ENCODE results near the gene TEX29. TPM values are rescaled to one million over a fixed set of nuclear protein-coding genes. Genes with fewer than 3 reads are reported as not detected.

TEX29 gene
- total RNA-seq, 4 donors from 2014 or later, result not detected

DNA sequence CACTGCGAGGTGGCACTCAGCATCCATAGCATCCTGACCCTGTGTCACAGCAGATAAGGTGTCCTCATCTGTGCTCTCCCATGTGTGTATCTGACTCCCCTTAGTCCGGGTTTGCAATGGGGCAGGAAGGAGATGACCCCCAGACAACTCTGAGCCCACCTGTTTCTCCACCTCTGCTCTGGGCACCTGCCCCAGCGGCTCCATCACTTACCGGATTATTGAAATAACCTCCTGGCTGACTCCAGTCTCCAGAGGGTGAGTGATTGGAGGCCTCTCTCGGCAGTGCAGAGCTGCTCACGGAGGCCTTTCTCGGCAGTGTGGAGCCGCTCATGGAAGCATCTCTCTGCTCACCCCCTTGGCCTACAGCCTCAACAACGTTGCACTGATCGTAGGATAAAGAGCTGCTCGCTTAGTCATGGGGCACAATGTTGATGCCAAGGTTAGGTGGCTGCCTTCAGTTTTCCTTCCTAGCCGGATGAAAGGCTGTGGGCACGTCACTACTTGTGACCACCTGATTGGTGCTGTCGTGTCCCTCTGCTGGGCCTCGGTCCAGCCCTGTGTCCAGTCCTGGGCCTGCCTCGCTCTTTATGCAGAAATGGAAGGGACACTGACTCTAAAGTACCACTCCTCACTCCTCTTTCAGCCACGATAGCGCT lies 67.6 kb downstream of the TEX29 start:
- H3K27me3 ChIP-seq, result no peaks in the 10 kb centered on the region
- 79 to 82% methylated on average over 17 to 18 of the region's 18 CpGs for WGBS, 2 donors
- DNase-seq, result no peak
- no peaks in the 10 kb centered on the region for H3K9me3 ChIP-seq
- no peaks in the 10 kb centered on the region for H3K4me1 ChIP-seq
- intact Hi-C loops (cut with DNase I), result no loop called here
- no peak for TF ChIP-seq POLR2A (IDR thresholded peaks at IDR 0.05)
- no peak for TF ChIP-seq CTCF (IDR thresholded peaks at IDR 0.05)
- H3K27ac ChIP-seq, result no peak overlapping the region
- no peaks in the 10 kb centered on the region for H3K36me3 ChIP-seq
- H3K4me3 ChIP-seq (replicated peaks in 1 of 3), result no peak overlapping the region

DNA sequence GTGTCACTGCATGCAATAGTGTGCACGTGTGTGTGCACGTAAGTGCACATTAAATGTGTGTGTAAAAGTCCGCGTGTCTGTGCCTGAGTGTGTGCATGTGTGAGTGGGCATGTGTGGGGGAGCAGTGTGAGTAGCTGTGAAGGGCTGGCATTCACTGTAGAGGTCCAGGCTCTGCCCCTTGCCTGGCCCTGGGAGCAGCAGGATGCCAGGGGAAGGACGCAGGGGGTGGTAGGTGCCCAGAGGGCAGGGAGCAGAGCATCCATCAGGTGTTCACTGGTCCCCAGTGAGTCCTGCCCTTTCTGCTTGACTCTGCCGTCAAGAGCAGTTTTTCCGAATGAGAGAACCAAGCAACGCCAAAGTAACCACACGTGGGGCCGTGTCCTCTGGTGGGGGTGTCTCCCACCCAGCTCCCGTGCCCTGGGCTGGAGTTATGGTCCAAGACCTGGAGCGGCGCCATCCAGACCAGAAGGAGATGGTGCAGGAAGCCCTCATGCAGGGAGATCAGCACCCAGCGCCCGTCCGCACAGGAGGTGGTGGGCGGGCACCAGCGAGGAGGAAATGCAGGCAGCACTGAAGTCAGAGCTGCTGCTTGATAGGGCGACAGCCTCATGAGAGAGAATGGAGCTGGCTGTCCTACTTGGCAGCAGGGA lies 68.5 kb downstream of the TEX29 start:
- intact Hi-C loops (cut with DNase I), result no loop called here
- no peaks in the 10 kb centered on the region for H3K27me3 ChIP-seq
- no peak overlapping the region for H3K27ac ChIP-seq
- H3K36me3 ChIP-seq, result no peaks in the 10 kb centered on the region
- no peak for DNase-seq
- H3K4me1 ChIP-seq, result no peaks in the 10 kb centered on the region
- H3K4me3 ChIP-seq (replicated peaks in 1 of 3), result no peak overlapping the region
- no peaks in the 10 kb centered on the region for H3K9me3 ChIP-seq
- WGBS, 2 donors, result 81 to 87% methylated on average over 13 to 19 of the region's 19 CpGs
- no peak for TF ChIP-seq CTCF (IDR thresholded peaks at IDR 0.05)
- TF ChIP-seq POLR2A (IDR thresholded peaks at IDR 0.05), result no peak

DNA sequence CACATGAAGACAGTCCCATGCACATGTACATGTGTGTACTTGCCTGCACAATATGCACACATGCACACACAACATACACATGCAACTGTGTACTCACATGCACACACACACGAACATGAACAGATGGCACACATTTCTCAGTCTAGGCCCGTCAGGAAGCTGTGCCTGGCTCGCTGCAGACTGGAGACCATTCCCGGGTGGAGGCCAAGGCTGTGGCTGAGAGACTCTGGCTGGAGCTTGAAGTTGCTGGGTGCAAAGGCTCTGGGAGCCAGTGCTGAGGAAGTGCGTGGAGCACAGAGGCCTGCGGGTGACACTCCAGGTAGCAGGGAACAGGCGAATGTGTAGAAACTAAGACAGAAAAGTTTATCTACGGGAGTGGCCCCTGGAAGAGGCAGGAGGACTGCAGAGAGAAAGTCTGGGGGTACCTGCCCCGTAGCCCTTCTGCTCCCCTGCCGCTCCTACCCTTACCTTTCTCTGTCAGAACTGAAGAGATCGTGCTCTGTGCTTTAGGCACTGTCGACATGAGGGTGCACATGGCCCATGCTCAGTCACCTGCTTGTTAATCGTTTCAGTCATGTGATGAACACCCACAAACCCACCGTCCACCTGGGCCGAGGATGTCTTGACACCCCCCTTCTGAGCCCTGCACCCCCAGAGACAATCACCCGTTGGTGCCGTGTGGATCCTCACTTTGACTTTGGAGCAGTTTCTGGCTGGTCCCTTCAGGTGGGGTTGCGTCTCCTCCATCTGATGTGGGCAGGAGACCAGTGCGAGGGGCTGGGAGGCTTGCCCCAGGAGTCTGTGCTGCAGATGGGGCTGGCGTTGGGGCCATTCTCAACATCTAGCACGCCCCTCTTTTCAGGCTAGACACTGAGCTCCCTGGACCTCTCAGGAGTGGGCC lies 69.4 kb downstream of the TEX29 start:
- Histone ChIP-seq H3K36me3 (no peaks in the 10 kb centered on the region), H3K4me1 (no peaks in the 10 kb centered on the region), H3K4me3 (replicated peaks in 1 of 3) (no peak overlapping the region), H3K27me3 (no peaks in the 10 kb centered on the region), H3K9me3 (no peaks in the 10 kb centered on the region), H3K27ac (no peak overlapping the region)
- DNase-seq, result no peak
- WGBS, 2 donors, result 72 to 81% methylated on average over 20 of the region's 21 CpGs
- TF ChIP-seq CTCF (IDR thresholded peaks at IDR 0.05), result no peak
- TF ChIP-seq POLR2A (IDR thresholded peaks at IDR 0.05), result no peak
- intact Hi-C loops (cut with DNase I), result no loop called here

DNA sequence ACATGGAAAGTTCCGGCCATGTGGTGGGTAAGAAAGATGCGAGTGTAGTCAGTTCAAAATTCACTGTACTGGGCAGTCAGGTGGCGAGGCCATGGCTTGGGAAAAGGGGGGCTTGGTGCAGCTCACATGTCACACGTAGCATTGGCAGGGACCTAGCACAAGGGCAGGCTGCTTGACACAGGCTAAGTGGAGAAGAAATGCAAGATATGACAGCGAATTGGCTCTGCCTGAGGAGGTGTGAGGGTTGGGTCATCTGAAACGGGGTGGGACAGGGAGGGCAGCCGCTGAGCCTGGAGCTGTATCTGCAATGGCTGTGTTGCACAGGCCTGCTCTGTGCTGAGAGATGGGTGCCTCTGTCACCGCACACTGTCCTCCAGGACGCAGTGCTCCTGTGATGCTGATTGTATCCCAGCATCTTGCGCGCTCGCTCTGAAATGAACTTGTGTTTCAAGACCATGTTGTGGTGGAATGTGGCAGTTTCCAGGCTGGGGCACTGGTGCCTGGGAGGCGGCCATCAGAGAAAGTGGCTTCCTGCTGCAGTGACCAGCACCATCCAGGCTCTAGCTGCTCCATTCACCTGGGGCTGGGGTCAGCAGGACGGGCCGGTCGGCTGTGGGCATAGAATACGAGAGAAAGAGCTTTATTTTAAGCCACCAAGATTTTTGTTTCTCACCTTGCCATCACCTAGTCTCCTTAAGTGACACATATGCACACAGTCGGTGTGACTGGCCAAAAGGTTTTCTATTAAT lies 70.3 kb downstream of the TEX29 start:
- Histone ChIP-seq H3K4me3 (replicated peaks in 1 of 3) (no peak overlapping the region), H3K36me3 (no peaks in the 10 kb centered on the region), H3K4me1 (no peaks in the 10 kb centered on the region), H3K27ac (no peak overlapping the region), H3K27me3 (no peaks in the 10 kb centered on the region), H3K9me3 (no peaks in the 10 kb centered on the region)
- intact Hi-C loops (cut with DNase I), result no loop called here
- 78 to 85% methylated on average over 18 of the region's 18 CpGs for WGBS, 2 donors
- no peak for TF ChIP-seq POLR2A (IDR thresholded peaks at IDR 0.05)
- no peak for TF ChIP-seq CTCF (IDR thresholded peaks at IDR 0.05)
- DNase-seq, result no peak
